Breast epithelium (tissue), 3 donors: ENCODE measurements around the gene TIMM22.

Source experiments
- POLR2AphosphoS5 ChIP-seq, 3 donors: sonication (generic); formaldehyde crosslinking; IDR thresholded peaks; one replicate each; pipeline ENCODE4 v1.6.1; 2017; ENCODE audit warnings: antibody characterized with exemption in 3 of 3
- TF ChIP-seq, protein P1 (sequence below), 3 donors: fragments of 450-650 bp; IDR thresholded peaks; one replicate each; pipeline ENCODE4 v1.5.1; 2016 to 2017; ENCODE audit warnings: antibody characterized with exemption in 3 of 3, mild to moderate bottlenecking in 3 of 3, moderate library complexity in 3 of 3

DNA sequence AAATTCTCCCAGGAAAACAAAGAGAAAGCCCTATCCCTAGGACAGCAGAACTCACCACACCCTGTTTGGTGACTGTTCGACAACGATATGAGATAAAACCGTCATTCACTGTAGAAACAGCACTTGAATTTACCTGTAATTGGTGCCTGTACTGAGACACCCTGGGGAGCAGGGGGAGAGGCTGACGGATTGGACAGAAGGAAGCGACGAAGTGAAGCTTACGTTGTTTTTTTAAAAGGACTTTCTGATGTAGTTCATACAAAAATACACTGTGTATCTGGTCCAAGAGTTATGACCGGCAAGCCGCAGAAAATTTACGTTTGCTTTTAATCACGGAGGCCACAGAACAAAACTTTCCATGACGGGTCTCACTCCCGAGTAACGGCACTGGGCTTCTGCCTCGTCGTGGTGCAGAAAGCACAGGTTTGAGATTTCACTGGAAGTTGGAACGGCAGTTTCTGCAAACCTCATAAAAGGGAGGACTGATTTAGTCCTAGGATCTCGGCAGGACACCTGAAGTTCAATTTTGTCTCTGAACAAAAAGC, 27.0 kb upstream of the TIMM22 start:
- TF ChIP-seq, protein P1, sequence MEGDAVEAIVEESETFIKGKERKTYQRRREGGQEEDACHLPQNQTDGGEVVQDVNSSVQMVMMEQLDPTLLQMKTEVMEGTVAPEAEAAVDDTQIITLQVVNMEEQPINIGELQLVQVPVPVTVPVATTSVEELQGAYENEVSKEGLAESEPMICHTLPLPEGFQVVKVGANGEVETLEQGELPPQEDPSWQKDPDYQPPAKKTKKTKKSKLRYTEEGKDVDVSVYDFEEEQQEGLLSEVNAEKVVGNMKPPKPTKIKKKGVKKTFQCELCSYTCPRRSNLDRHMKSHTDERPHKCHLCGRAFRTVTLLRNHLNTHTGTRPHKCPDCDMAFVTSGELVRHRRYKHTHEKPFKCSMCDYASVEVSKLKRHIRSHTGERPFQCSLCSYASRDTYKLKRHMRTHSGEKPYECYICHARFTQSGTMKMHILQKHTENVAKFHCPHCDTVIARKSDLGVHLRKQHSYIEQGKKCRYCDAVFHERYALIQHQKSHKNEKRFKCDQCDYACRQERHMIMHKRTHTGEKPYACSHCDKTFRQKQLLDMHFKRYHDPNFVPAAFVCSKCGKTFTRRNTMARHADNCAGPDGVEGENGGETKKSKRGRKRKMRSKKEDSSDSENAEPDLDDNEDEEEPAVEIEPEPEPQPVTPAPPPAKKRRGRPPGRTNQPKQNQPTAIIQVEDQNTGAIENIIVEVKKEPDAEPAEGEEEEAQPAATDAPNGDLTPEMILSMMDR (IDR thresholded peaks at IDR 0.05) = no peak
- no peak for TF ChIP-seq POLR2AphosphoS5 (IDR thresholded peaks at IDR 0.05)
